HG03432 (cell line): ENCODE measurements around the gene SLC2A6.

Experiments
- ATAC-seq: cut with Tn5 transposase; IDR thresholded peaks from one replicate; pipeline ENCODE4 v1.9.1; 2021; ENCODE audit warnings: mild to moderate bottlenecking, moderate library complexity; ENCODE audit not compliant: unreplicated experiment

The SLC2A6 gene

DNA sequence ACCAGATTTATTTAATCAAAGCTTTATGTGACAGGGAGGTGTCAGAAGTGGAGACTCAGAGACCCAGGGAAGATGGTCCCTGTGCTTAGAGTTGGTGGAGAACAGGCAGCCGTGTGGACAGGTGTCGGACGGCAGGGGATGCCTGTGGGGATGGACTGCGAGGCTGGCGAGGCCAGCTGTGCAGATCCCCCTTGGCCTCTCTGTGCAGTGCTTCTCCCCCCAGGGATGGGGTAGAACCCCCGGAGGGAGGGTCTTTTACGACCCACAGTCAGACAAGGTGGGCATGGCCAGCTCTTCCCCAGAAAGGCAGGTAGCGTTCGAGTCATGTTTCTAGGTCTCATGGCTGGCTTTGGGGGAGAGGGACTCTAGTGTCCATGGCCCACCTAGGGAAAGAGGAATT lies 4.7 kb upstream of the SLC2A6 start:
- ATAC-seq, result no peak

- peak; percentile 39 for ATAC-seq
Measured at GRCh38 chr9:133477992-133478850, 678 bp downstream of the SLC2A6 start.

DNA sequence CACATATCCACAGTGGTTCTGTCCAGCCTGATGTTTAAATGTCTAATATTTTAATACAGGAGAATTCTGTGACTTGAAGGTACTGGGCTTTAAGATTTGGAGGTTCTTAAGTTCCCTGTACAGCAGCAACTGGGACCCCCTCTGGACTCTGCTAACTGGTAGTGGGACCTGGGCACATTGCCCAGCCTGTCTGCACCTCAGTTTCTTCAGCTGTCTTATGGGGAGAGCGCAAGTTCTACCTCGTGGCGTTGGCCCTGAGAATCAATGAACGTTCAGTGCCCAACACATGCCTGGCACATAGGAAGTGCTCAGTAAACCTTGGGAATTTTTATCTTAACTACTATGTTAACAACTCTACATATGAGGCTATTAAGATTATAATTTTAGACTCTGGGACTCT lies 1.4 kb downstream of the SLC2A6 start:
- no peak for ATAC-seq

GRCh38 chr9:133476941-133477340 lies 2.0 kb downstream of the SLC2A6 start:
- no peak for ATAC-seq

GRCh38 chr9:133476036-133476931 lies 2.6 kb downstream of the SLC2A6 start:
- no peak for ATAC-seq

- ATAC-seq, result no peak
Measured at GRCh38 chr9:133475292-133476012, 3.4 kb downstream of the SLC2A6 start.

DNA sequence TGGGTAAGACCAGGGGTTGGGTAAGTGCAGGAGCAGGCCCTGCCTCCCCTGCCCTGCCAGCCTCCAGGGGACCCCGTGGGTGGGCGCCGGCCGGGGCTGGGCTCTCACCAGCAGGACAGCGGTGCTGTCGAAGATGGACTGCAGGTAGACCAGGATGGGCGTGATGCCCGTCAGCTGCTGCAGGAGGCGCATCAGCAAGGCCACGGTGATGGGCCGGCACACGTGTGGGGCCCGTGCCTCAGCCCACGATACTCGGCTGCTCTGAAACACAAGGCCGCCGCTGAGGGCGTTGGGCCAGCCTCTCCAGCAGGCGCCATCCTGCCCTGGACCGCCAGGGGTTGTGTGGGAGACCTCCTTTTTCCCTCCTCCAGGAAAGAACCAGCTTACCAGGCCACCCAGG lies 4.0 kb downstream of the SLC2A6 start:
- ATAC-seq, result no peak

DNA sequence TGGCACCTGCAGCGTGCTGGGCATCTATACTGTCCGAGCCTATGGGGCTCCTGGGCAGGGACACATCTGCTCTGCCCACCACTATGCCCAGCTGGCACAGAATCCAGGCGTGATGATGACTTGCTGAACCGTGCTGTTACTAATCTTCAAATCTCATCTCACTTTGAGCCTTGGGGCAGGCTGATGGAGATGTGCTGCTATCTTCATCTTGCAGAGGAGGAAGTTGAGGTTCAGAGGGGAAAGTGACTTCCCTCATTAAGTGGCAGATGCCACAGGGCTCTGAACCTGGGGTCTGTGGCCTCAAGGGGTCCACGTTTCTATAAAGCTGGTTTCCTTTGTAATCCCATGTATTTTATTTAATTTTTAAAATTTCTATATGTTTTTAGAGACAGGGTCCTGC lies 4.7 kb downstream of the SLC2A6 start:
- no peak for ATAC-seq

DNA sequence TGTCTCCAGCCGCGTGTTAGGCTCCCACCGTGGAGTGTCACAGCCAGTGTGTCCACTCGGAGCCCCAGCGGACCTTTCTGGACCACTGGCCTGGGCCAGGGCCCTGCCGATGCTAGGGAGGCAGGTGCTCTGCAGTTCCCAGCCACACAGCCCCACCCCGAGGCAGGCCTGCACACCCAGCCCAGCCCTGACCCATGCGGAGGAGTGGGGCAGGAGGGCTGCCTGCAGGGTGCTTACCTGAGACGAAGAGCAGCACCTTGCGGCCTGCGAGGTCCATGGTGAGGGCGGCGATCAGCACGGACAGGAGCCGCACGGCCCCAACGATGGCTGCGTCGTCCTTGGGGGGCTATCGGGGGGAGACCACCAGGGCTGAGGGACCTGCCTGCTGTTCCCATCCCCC lies 5.2 kb downstream of the SLC2A6 start:
- ATAC-seq, result no peak

DNA sequence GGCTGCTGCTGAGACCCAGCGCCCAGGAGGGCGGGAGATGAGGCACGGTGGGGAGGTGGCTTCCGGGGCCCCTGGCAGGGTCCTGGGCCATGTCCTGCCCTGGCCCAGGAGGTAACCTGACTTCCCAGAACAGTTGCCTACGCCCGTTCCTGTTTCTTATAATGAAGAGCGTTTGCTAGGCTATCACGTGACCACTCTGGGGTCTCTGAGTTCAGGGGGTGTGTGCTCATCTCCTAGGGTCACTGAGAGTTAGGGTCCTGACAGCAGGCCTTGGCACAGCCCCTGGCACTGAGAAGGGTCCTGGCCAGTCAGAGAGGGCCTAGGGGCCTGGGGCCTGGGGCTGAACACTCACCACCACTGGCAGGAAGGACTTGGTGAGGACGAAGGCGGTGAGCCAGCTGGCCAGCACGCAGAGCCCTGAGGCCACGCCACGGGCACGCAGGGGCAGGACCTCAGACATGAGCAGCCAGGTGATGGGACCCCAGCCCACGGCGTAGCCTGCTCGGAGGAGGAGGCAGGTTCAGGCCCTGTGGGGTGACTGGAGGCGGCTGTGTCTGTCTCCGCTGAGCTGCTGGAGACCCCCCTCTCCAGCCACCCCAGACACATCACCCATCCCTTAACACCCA lies 6.0 kb downstream of the SLC2A6 start:
- ATAC-seq, result no peak

- no peak for ATAC-seq
Measured at GRCh38 chr9:133472277-133472645, 6.6 kb downstream of the SLC2A6 start.

DNA sequence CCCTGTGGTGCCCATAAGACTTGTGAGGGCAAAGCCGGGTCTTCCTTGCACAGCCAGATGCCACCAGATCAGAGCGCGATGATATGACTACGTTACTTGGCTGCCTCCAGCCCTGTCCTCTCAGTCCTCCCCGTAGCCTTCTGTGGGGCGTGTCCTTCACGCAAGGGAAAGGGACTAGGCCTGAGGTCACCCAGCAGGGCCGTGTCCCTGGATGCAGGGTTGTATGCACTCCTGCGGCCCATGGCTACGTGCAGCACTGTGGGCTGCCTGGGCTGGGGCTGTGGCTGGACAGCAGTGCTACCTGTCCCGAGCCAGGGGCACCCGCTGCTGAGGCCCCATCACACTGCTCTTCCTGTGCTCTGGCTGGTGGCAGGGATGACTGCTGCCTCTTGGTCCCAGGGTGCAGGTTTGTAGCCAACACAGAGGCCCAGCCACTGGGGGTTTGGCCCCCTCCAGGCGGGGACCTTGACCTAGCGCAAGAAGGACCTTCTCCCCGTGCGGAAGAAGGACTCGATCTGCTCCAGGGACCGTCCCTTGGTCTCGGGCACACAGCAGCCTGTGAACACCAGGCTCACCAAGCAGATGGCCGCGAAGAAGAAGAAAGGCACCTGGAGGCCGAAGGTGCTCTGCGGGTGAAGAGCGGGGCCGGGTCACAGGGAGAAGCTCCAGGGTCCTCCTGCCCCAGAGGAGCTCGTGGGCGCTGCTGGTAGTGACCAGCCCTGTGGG lies 7.2 kb downstream of the SLC2A6 start:
- no peak for ATAC-seq

DNA sequence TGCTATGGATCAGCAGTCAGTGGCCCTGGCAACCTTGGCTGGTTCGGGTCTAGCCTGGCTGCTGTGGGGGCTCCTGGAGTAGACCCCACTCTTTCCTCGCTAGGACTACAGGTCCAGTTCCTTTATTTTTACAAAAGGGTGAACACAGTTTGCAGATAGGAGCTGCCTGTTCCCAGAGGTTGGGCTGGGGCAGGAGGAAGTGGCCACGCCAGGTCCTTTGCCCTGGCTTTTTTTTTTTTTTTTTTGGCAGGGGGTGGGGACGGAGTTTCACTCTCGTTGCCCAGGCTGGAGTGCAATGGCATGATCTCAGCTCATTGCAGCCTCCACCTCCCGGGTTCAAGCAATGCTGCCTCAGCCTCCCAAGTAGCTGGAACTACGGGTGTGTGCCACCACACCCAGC lies 7.9 kb downstream of the SLC2A6 start:
- ATAC-seq, result no peak

GRCh38 chr9:133470427-133470924 lies 8.4 kb downstream of the SLC2A6 start:
- ATAC-seq, result no peak

GRCh38 chr9:133468777-133469421 lies 10.0 kb downstream of the SLC2A6 start:
- ATAC-seq, result no peak

- ATAC-seq, result no peak
Measured at GRCh38 chr9:133468374-133468773, 10.5 kb downstream of the SLC2A6 start.

- no peak for ATAC-seq
Measured at GRCh38 chr9:133467101-133467500, 11.8 kb downstream of the SLC2A6 start.

GRCh38 chr9:133465984-133466383 lies 12.9 kb downstream of the SLC2A6 start:
- no peak for ATAC-seq

DNA sequence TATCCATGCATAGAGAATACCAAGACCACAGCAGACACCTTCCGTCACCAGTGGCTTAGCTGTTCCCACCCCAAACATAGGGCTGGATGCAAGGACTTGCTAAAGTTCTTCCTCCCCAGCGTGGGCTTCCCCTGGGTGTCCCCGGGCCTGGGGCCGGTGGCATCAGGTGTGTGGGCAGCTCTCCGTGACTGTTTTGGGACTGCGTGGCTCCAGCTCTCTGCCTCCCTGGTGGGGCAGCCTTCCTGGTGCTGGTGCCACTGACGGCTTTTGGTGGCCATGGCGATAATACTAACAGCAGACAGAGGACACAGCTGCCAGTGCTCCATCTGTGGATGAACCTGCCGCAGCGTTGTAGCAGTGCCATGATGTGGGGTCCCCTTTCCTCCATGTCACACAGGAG lies 14.3 kb downstream of the SLC2A6 start:
- ATAC-seq, result no peak
